Glomerular endothelial cell (primary cell): ENCODE measurements around the gene KRT9. TPM values are rescaled to one million over a fixed set of nuclear protein-coding genes. Genes with fewer than 3 reads are reported as not detected.
"Not testable (repeated sequence)": the region's sequence is repeated elsewhere in the genome, so short reads cannot be mapped to it uniquely, and the experiment has no call there.

Experiments
- DNase-seq: peaks from one replicate; pipeline ENCODE4 v3.0.0-alpha.2; 2011; ENCODE audit warnings: low read depth, low spot score; ENCODE audit errors: extremely low read depth
- total RNA-seq: library from RNA; depleted of rRNA; stranded (reverse); fragments of >200 nt; gene quantifications from 2 replicates; pipeline ENCODE4 v1.2.3, GENCODE V29; 2015

The KRT9 gene
- total RNA-seq, 1 donor from 2014 or later: not detected

DNA sequence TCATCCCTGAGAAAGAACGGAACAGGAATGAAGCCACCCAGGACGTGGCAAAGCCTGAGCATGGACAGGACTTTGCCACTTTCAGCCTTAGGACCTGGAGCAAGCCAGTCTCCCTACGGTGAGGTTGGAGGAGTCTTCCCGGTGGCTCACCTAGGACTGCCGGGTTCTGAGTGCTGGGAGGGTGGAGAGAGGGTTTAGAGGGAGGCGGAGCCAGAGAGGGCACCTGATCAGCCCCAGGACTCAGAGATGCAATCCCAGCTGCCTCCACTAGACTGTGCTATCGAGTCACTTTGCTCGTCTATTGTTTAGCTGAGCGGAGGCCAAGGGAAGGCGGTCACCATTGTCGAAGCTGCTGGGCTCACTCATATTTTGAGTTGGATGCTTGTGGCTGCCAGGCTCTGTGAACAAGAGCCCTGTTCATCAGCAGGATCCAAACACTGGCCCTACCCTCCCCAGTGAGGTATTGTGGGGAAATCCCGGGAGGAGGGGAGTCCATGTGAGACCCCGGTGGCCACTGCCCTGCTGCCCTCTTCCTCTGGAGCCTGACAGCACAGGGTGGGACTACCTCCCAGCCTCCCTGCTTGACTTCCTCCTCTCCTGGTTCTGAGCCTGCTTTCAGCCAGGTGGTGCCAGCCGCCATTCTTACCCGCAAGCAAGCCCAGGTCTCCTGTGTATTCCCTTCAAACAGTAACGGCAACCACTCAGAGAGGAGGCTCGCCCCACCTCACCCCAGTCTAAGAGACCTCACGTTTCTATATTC lies 7.8 kb upstream of the KRT9 start:
- peak; percentile 63 for DNase-seq

DNA sequence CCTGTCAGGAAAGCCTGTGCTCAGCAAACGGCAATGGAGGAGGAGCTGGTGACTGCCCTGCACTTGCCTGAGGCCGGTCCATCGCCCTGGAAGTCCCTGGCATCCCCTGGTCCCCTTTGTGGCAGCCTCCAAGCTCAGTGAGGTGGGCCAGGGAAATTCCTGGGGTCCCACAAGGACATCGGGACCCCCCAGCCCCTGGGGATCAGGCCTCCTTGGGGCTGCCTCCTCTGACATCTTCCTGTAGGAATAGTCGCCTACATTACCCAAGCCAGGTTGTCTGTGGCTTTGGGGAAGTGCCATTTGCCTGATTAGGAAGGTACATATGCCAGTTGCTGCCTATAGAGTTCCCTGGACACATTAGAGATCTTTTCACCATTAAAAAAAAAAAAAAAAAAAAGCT lies 7.1 kb upstream of the KRT9 start:
- DNase-seq: no peak

DNA sequence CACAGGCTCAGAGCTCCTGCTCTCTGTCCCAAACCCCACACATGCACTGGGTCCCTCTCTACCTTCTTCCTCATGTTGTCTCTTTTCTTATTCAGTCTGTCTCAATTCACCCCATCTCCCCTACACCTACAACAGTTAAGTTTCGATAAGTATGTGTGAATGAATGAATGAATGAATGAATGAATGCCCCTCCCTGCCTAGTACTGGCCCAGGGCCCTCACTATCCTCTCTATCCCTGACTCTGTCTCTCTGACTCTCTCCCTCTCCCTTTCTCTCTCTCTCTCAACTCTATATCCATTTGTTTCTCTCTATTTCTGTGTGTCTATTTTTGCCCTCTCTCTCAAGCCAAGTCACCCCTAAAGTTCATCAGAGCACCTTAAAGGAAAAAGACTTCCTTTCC lies 6.7 kb upstream of the KRT9 start:
- no peak for DNase-seq

DNA sequence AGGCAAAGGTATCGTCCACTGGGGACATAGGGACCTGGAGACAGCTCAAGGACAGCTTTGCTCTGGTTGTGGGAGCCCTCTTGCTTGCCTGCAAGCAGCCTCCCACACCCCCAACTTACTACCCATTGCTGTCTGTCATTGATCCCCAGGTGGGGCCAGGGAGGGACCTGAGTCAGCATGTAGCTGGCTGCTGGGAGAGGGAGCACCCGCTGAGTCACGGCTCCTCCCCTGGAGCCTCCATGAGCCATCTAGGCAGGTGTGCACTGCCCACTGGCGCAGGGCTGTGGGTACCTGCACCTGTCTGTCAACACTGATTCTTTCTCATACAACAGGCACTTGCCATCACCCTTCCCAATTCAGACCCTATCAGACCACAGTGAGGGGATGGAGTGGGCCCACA lies 4.9 kb upstream of the KRT9 start:
- DNase-seq: not testable (repeated sequence)

DNA sequence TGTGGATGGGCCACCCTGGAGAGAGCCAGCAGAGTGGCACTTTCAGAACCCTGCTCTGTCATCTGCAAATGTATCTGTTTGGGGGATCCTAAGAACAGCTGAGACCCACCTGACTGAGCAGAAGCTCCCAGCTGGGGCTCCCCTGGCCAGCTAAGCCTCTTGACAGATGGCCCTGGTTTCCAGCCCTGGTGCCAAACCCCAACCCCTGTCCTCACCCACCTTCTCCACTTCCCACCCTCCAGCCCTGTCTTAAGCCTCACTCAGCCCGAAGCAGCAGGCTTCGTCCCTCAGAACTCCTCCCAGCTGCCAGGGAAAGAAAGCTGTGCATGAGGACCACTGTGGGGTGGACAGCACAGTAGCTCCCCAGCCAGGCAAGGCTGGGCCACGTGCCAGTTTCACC lies 3.5 kb upstream of the KRT9 start:
- no peak for DNase-seq

DNA sequence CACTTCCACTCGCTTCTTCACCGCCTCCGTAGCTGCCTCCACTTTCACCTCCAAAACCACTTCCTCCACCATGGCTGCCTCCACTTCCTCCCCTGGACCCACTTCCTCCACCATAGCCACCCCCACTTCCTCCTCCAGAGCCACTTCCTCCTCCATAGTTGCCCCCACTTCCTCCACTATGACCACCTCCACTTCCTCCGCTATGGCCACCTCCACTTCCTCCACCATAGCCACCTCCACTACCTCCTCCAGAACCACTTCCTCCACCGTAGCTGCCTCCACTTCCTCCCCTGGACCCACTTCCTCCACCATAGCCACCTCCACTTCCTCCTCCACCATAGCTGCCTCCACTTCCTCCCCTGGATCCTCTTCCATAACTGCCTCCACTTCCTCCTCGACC lies 4.5 kb downstream of the KRT9 start:
- no peak for DNase-seq

DNA sequence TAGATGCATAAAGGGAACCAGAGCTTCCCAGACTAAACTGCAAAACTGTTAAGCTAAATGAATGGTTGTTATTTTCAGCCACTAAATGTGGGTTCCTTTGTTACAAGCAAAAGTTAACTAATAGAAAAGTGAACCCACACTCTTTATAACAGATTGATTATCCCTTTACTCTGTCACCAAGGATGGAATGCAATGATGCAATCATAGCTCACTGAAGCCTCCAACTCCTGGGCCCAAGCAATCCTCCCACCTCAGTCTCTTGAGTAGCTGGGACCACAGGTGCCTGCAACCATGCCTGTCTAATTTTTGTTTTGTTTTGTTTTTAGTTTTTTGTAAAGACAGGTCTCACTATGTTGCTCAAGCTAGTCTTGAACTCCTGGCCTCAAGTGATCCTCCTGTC lies 6.5 kb downstream of the KRT9 start:
- no peak for DNase-seq

DNA sequence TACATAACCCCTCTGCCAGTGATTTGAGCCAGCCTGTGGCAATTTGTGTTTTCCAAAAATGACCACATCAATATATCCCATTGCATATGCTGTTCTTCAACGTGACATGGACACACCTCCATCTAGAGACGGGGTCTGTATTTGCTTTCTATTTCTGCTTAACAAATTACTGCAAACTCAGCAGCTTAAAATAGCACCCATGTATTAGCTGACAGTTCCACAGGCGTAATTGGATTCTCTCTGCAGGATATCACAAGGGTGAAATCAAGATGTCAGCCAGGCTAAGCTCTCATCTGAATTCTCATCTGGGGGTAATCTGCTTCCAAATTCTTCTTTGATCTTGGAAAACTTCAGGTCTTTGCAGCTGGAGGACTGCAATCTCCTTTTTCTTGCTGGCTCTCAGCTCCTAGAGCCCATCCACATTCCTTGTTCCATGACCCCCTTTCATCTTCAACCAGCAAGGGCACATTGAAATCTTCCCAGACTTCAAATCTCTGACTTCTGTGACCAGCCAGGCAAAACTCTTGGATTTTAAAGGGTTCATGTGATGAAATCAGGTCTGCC lies 8.2 kb downstream of the KRT9 start:
- no peak for DNase-seq

DNA sequence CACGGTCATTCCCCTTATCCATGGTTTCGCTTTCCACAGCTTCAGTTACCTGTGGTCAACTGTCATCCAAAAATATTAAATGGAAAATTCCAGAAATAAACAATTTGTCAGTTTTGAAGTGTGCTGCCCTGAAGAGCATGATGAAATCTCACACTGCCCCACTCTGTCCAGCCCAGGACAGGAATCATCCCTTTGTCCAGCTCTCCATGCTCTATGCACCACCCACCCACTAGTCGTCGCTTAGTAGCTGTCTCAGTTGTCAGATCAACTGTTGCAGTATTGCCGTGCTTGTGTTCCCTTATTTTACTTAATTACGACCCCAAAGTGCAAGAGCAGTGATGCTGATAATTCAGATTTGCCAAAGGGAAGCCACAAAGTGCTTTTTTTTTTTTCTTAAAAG lies 10.3 kb downstream of the KRT9 start:
- no peak for DNase-seq

DNA sequence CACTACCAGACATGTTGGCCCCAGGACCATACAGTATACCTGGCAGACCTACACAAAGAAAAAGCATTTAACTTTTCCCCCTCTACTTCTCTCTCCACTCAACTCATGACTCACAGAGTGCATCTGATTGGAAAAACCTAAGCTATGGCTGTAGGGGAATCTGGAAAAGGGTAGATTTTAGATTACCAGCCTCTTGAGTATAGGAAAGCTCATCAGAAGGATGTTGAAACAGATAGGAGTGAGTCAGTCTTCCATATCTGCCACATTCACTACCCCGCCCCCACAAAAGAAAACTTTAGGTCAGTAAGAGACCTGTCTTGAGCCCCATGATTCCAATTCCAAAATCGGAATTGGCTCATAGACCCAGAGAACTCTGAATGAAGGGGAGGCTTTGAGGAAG lies 12.3 kb downstream of the KRT9 start:
- no peak for DNase-seq

DNA sequence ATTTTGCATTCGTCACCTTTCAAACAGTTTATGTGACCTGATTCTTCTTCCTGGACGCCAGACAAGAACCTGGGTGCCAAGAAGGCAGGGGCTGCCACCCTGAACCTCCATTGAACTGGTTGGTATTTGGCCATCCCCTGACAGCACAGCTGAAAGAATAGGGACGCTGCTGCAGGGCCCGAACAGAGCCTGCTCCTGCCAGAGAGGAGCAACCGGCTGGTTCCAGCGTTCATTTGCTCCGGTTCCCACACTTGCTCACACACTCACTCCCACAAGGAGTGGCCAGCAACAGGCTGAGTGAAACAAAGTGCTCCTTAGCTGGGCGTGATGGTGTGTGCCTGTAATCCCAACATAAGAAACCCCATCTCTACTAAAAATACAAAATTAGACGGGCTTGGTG lies 14.9 kb downstream of the KRT9 start:
- DNase-seq: no peak

DNA sequence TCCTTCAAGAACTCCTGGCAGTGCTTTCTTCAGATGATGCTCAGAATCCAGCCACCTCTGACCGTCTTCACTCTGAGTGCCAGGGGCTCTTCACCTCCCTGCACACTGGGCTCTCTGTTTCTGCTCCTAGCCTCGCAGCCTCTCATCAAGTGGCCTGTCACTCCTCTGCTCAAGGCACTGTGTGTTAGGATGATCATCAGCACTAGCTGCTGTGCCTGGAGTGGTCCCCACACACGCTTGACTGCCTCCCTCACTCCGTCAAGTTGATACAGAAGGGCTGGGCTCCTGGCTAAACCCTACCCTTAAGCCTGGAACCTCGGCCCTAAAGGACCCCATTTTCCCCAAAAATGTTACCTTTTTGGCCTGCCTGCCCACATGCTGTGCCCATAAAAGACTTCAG lies 15.6 kb downstream of the KRT9 start:
- DNase-seq: no peak

DNA sequence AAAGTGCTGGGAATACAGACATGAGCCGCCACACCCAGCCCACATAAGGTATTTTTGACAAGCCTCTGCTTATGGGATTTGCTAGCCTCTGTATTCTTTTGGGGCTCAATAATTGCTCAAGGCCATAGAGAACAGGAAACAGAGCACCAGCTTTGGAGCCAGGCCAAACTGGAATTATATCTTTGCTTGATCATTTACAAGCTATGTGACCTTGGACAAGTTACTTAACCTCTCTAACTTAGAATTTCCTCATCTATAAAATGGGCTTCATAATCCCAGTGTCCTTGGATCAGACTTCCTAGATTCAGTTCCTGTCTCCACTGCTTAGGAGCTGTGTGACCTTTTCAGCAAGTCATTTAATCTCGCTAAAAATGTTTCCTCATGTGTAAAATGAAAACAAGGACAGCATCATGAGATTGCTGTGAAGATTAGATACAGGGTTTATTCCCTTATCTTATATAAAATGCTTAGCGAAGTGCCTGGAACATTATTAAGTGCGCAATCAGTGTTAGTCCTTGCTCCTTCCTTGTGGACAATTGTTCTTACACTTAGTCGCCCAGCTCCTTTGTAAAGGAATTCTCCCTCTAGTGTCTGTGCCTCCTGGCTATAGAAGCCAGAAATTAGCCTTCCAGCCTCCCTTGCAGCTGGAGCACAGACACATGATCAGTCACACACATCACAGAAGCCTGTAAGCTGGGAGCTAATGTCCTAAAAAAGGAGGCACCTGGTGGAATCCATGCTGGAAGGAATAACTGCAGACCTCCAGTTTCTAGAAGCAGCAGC lies 16.6 kb downstream of the KRT9 start:
- no peak for DNase-seq

DNA sequence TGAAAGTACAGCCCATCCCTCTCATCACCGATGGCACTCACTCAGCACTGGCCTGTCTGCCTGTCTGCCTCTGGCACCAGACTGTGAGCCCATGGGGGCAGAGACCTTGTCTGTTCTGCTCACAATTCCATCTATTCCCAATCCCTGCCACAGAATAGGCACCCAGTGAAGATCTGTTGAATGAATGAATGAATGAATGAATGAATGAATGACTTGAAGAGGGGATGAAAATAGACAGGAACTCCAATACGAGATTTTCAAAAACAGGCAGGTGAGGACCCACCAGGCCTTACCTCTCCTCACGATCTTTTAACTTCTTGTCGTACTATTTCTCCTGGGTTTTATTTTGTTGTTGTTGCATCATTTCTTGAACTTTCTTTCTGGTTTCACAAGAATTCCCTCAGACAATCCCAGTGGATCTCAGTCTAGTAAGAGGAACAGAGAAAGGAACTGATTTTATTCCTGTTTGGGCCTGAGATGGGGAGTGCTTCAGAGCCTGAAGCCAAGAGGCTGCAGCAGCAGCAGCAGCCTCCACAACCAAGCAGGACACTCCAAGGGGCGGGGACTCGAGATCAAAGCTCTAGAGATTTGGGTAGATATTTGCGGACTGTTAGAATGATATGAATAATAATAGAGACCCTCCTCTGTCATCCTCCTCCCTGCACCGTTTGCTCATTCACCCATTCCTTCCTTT lies 17.7 kb downstream of the KRT9 start:
- DNase-seq: no peak

DNA sequence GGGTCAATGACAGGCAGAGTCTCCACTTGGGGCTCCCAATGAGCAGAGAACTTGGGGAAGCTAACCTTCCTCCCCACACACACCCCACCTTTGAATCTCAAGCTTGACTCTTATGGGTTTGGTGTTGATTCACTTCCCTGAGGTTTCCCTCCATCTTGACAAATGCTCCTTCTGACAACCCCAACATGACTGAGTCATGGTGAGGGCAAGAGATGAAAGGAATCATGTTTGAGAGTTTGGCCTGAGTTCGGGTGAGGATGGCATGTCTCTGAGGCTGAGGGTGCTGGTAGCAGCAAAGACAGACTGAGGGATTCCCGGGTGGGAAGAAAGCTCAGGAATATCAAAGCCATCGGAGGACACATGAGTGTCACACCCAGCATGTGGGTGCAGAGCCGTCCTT lies 18.7 kb downstream of the KRT9 start:
- DNase-seq: no peak

DNA sequence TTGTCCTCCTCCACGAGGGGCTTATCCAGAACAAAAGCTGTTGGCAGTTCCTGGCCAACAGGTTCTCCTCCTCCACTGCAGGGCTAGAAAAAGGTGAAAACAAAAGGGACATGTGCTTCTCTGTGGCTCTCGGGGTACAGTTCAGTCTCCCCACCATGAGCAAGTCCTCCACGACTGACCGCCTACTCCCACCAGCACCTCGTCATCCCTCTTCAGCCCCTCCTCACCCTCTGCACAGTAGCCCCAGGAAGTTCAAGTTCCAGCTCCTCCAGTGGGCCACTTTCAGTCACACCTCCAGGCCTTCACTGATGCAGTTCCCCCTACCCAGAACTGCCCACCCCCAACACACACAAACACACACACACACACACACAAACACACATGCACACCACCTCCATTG lies 19.4 kb downstream of the KRT9 start:
- no peak for DNase-seq

DNA sequence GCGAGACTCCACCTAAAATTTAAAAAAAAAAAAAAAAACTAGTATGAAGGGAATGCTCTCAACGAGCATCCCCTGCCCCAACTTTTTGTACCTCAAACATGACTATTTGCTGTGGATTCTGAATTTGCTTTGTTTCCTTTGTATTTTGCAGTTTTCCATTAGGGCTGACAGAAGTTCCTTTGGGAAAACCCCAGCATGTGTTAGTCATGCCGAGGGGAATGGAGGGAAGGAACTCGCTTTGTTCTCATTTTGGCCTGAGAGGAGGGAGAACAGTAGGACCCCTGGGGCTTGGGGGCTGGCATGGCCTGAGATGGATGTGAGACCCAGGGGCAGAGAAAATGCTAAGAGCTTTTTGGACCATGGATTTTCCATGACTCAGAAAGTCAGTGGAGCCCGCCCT lies 20.5 kb downstream of the KRT9 start:
- DNase-seq: no peak

DNA sequence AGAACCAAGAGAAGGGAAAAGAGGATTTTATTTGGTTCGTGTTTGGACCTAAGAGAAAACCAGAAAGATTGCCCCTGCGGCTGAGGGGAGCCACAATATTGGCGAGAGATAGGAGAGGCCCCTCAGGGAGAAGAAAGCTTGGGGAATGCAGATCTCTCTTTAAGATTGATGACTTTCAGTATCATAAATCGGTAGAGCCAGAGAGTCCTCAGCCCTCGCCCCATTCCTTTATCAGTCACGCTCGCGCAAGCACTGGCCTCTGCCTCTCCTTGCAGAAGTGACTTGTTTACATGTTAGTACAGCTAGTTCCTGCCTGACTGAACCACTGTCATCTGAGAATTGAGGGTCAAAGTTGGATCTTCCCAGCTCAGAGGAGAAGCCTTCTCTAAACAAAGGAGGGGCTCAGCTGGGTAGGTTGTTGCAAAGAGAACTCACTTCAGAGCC lies 22.2 kb downstream of the KRT9 start:
- no peak for DNase-seq

DNA sequence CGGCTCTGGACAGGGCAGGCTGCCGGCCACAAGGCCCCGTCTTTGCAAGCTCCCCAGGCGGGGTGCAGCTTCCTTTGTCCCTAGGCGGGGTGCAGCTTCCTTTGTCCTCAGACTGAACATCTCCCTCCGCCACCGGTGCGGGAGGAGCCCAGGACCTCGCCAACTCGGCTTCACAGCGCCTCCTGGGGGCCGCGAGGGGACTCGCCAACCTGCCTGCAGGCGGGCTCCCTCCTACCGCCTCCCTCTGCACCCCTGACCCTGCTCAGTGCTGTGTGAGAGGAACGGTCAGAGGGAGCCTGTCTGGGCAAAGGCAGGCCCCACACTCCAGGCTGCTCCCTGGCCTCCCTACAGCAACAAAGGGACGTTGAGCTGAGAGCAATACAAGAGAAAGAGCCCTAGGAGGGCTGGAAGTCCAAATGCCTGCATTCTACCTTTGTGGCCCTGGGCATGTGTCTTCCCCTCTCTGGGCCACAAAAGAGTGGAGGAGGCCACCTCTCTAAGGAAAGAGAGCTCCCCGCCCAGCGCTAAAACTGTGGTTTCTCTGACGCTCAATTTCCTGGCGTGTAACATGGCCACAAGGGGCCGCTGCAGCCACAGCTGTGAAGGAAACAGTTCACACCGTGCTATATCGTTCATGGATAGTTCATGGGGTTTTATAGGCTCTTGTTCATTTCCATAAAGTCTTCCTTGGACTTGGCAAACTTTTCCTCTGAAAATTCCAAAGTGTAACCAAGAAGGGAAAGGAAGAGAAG lies 22.8 kb downstream of the KRT9 start:
- DNase-seq: no peak

DNA sequence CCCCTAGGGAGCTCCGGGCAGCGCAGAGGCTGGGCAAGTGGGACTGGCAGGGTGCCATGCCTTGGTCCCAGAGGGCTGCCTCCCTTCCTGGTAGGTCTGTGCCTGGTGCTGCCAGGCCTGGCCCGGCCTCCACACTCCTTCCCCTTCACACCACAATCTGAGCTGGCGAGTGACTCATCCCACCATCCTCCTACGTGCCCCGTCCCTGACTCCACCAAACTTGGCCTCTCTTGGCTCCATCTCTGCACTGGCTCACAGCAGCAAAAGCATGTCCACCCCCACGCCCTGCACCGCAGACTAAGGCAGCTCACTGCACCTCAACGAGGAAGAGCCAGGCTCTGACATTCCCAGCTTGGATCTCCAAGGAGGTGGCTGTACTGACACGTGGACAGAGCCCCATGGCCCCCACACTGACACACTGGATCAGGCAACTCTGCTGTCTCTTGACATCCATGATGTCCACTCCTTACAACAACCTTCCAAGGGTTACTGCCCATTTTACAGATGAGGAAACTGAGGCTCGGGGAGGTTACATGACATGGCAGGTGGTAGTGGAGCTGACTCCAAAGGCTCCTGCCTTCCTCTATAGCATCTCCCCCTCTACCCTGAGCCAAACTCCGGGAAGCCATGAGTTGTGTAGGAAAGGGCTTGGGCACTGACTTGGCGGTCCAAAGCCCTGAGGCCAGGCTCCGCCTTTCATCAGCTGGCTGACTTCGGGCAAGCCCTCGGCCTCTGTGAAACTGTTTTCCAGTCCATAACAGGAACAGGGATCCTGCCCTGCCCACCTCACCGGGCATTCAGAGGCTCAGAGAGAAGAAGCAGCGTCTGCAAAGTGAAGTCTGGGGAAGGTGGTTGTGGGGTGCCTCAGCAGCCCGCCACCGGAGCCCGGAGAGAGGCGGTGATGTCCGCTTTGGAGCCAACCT lies 23.7 kb downstream of the KRT9 start:
- DNase-seq: no peak
